Activated CD8-positive, alpha-beta memory T cell treated with anti-CD3 and anti-CD28 coated beads for 48 hours (primary cell): ENCODE data around the gene MGAT4B.
"Not testable (repeated sequence)": the region's sequence is repeated elsewhere in the genome, so short reads cannot be mapped to it uniquely, and the experiment has no call there.

Experiments used
- DNase-seq, 3 experiments: peaks; one replicate each; pipeline ENCODE4 v3.0.0-alpha.2; 2020; ENCODE audit warnings: low read depth in 2 of 3, low spot score in 2 of 3

The MGAT4B gene

DNA sequence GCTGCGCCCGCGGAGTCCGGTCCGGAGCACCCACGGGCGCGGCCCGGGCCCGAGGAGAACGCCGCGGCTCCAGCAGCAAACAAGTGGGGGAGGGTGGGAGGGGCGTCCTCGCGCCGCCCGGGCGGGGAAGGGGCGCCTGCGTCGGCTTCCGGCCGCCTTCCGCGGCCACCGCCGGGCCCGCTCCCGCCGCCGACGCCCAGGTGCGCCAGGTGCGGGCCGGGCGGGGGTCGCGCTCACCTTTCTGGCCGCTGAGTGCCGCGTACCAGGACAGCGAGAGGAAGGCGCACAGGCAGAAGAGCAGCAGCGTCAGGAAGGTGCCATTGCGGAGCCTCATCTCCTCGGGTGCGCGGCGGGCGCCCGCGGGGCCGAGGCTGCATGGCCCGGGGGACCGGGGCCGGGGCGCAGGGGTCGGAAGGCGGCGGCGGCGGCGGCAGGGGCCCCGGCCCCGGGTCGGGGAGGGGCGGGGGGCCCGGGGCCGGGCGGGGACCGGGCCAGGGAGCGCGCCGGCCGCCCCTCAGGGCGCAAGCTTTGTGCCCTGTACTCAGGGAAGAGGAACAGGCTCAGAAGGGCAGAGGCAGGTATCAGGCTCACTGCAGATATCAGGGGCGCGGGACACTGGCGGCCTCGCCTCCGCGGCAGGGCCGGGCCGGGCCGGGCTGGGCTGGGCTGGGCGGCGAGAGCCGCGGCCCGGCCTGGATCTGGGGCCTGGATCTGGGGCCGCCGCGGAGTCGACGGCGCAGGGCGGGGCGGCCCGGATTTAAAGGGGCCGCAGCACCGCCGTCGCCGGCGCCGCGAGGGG lies at the start of gene MGAT4B:
MGAT4B (minus strand) TSS at position 617 of the 799 bp plus-strand sequence; CDS start at position 334, 283 bp downstream.
- DNase-seq: no peak

DNA sequence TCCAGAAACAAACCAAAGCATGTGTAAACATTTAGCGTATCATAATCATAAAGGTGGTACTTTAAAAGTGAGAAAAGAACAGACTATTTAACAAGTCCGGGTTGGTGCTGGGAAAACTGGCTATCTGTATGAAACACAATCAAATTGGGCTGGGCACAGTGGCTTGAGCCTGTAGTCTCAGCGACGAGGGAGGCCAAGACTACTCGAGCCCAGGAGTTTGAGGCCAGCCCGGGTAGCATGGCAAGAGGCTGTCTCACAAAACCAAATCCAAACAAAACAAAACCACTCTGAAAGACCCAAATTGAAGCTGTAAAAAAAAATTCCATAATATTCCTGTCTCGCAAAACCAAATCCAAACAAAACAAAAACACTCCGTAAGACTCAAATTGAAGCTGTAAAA lies 47.7 kb upstream of the MGAT4B start:
- no peak for DNase-seq

DNA sequence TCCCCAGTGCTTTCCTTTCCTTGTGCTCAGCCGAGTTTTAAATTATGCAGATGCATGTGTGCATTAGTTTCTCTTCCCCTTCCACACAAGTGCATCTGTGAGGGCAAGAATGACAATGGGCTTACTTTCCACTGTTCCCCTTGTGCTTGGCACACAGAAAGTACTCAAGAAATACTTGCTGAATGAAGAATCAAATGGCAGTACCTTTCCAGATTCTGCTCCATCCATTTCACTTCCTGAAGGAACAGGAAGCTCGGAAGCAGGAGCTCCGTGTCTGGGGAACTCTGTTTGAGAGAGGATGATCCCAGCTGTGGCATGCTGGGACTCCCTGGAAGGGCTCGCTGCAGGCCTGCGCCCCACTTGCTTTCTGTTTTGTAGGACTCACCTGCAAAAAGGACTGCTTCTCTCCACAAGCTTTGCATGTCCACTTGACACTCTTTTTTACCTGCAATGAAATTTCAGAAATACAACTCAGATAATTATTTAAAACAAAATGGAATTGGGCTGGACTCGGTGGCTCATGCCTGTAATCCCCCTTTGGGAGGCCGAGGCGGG lies 46.4 kb upstream of the MGAT4B start:
- DNase-seq: no peak

DNA sequence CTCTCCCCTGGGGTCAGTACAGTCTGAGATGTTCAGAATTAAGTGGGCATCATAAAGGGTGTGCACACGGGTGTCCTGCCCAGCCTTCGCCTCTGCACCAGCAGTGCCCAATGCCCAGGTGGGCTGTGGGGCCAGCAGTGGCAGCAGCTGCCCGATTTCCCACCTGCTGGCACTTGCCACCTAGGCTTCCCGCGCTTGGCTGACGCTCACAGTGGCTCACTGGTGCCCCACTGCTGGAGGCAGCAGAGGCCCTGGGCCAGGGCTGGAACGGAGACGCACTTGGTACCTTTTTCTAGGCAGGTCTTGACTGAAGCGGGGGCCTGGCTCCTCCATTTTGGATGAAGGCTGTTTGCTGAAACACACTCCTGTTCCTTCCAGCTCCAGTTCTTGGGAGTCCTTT lies 35.0 kb upstream of the MGAT4B start:
- no peak for DNase-seq

DNA sequence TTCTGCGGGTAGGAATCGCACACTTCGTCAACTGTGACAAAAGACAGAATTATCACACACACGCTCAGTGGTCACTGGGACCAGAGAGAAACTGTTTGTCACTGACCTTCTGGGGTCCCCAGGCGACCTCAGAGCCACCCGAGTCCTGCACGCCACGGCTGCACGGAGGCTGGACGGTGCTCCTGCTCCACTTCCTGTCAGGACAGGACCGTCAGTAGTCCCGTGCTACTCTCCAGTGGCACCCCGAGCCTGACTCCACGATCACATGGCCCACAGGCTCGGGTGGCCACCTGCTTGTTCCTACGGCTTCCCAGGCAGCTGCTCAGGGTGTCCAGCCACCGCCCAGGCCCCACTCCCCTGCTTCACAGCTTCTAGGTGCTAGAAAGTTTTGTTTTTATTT lies 34.1 kb upstream of the MGAT4B start:
- no peak for DNase-seq

DNA sequence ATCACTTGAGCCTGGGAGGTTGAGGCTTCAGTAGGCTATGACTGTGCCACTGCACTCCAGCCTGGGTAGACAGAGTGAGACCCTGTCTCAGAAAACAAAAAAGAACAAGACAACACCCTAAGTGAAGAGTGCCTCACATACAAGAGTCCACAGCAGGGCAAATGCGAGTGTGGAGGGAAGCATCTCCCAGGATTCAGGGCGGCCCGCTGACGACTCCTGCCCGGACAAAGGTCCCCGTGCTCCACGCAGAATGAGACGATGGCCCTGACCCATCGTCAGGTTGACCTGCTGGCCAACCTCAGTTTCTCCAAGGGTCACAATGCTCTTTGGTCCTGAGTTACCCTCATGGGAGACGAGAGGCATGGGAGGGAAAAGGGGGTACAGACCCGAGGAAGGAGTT lies 33.7 kb upstream of the MGAT4B start:
- no peak for DNase-seq

DNA sequence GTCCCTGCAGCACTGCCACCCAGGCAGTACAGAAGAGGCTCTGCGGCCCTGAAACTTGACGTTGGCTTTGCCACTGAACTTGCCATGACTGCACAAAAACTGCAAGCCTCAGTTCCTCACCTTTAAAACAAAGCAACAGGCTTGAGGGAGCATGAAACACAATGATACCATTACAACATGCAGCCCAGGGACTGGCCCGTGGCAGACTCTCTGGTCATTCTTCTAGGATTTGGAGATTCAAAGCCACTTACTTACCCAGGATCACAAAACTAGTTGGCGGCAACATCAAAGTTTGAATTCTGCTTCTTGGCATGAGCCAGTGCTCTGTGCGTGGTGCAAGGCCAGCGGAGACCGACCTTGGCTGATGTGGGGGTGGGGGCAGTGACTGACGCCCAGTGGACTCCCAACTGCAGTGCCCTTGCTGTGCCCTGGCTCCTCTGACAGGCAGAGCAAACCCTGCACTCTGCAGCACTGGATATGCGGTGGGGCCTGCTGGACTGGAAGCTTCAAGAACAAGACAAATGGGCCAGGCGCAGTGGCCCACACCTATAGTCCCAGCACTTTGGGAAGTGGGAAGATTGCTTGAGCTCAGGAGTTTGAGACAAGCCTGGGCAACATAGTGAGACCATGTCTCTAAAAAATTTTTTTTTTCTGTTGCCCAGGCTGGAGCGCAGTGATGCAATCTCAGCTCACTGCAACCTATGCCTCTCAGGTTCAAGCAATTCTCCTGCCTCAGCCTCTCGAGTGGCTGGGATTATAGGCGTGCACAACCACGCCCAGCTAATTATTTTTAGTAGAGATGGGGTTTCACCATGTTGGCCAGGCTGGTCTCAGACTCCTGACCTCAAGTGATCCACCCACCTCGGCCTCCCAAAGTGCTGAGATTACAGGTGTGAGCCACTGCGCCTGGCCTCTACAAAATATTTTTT lies 32.9 kb upstream of the MGAT4B start:
- DNase-seq: no peak

DNA sequence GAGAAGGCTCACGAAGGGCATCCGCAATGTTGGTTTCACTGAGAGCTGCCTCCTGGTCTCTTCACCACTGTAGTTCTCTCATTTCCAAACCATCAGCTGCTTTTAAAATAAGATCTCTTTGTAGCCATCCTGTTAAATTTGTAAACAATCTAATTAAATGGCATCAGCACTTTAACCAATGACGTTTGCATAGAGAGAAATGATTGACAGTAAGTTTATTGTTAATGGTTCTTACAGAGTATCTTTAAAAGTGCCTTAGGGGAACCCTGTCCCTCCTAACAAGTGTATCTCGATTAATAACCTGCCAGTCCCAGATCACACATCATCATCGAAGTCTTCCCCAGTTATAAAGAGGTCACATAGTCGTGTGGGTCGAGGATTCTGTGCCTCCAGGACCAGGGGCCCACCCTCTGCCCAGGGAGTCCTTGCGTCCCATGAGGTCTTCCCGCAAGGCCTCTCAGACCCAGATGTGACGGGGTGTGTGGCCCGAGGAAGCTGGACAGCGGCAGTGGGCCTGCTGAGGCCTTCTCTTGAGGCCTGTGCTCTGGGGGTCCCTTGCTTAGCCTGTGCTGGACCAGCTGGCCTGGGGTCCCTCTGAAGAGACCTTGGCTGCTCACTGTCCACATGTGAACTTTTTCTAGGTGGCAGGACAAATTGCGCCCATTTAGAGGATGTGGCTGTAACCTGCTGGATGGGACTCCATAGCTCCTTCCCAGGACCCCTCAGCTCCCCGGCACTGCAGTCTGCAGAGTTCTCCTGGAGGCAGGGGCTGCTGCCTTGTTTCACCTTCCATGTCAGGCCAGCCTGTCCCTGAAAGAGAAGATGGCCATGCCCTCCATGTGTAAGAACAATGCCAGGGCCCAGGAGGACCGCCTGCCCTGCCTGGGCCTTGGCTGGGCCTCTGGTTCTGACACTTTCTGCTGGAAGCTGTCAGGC lies 30.7 kb upstream of the MGAT4B start:
- no peak for DNase-seq

DNA sequence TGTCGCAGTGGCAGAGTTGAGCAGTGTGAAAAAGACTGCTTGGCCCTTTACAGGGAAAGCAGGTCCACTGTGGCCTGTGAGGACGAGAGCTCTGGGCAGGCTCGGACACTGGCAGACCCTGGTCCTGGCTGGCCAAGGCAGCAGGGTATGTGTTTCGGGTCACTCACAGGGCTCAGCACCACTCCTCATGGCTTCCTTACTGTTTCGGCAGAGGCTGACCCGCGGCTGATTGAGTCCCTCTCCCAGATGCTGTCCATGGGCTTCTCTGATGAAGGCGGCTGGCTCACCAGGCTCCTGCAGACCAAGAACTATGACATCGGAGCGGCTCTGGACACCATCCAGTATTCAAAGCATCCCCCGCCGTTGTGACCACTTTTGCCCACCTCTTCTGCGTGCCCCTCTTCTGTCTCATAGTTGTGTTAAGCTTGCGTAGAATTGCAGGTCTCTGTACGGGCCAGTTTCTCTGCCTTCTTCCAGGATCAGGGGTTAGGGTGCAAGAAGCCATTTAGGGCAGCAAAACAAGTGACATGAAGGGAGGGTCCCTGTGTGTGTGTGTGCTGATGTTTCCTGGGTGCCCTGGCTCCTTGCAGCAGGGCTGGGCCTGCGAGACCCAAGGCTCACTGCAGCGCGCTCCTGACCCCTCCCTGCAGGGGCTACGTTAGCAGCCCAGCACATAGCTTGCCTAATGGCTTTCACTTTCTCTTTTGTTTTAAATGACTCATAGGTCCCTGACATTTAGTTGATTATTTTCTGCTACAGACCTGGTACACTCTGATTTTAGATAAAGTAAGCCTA lies 29.8 kb upstream of the MGAT4B start:
- DNase-seq: no peak

DNA sequence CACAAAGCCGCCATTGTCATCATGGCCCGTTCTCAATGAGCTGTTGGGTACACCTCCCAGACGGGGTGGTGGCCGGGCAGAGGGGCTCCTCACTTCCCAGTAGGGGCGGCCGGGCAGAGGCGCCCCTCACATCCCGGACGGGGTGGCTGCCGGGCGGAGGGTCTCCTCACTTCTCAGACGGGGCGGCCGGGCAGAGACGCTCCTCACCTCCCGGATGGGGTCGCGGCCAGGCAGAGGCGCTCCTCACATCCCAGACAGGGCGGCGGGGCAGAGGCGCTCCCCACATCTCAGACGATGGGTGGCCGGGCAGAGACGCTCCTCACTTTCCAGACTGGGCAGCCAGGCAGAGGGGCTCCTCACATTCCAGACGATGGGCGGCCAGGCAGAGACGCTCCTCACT lies 28.2 kb upstream of the MGAT4B start:
- DNase-seq: not testable (repeated sequence)

DNA sequence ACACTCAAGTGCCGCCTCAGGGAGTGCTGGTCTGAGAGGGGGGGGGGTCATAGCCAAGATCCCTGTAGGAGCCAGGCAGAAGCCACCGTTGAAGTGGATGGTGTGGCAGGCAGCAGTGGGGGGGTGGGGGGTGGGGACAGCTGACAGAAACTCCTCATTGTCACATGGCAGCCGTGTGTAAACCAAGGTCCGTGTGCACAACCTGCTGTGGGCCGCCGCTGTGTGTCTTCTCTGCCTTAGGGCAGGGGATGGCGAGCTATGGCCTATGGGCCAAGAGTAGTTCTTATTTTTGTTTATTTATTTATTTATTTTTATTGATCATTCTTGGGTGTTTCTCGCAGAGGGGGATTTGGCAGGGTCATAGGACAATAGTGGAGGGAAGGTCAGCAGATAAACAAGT lies 27.5 kb upstream of the MGAT4B start:
- no peak for DNase-seq

DNA sequence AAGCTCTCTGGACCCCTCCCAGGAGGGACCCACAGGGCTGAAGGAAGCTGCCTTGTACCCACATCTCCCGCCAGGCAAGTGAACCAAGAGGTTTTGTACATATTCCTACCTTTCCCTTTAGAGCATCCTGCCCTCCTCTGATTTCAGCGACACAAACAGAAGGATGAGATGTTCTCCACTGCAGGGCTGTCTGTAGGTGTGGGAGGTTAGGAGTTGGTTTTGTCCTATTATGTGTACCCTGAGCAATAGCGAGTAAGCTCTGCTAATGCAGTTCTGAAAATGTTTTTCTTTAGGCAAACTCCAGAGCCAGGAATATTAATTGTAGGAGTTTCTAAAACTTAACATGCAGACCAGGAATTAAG lies 27.0 kb upstream of the MGAT4B start:
- no peak for DNase-seq

DNA sequence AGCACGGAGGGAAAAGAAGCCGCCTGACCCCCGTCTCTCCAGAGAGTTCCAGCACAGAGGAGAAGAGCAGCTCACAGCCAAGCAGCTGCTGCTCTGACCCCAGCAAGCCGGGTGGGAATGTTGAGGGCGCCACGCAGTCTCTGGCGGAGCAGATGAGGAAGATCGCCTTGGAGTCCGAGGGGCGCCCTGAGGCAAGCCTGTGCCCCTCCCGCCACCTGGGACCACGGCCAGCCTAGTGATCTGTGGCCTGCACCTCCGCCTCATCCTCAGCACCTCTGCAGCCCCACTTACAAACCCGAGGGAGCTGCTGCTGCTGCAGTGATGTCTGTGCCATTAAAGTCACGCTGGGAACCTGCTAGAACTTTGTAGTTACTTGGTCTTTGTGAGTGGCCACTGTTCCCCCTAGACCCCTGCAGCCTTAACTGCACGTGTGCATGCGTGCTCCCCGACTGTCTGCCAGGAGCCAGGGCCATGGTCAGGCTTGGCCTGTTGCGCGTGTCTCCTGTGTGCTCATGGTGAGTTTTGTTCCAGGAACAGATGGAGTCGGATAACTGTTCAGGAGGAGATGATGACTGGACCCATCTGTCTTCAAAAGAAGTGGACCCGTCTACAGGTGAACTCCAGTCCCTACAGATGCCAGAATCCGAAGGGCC lies 26.5 kb upstream of the MGAT4B start:
- DNase-seq: no peak

DNA sequence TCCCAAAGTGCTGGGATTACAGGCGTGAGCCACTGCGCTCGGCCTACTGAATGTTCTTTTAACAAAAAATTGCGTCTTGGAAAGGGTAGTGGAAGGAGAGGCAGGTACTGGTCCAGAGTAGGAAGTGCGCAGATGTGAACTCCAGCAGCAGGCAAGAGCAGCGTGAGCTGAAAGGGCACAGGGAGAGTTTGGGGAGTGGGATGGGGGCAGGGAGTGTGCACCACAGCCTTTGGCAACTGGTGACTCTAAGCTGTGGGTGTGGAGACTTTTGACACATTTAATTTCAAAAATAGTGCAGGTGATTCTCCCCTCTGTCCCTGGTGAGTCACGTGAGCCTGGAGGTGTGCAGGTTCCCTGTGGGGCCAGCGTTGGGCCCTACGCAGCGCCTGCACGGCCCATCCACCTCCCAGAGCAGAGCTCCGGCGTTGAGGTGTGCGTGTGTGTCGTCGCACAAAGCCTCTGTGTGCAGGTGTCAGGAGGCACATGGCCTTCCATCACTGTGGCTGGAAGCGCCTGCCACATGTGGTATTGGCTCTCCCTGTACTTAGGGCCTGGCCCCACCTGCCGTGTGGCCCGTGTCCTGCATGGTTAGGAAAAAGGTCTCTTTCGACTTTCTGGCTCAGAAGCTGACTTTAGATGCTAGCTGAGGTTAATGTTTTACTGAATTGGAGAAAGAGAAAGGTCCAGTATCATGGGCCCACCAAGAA lies 25.5 kb upstream of the MGAT4B start:
- DNase-seq: no peak

DNA sequence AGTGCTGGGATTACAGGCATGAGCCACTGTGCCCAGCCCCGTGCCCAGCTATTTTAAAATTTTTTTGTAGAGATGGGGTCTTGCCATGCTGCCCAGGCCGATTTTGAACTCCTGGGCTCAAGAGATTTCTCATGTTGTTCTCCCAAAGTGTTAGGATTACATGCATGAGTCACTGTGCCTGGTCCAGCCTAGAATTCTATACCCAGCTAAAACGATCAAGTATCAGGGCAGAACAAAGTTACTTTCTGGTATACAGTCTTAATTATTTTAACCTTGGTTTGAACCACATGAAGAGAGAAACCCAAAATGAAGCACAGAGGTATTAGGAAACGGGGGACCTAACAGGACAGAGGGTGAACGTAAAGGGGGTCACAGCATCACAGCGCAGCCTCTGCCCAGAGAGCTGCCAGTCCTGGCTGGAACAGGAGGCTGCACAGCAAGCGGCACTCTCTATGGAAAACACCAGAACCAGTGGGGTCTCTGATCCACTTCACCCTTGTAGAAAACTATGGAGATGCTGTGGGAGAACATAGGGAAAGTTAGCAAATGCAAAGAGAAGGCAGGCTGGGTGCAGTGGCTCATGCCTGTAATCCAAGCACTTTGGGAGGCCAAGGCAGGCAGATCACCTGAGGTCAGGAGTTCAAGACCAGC lies 24.3 kb upstream of the MGAT4B start:
- no peak for DNase-seq

DNA sequence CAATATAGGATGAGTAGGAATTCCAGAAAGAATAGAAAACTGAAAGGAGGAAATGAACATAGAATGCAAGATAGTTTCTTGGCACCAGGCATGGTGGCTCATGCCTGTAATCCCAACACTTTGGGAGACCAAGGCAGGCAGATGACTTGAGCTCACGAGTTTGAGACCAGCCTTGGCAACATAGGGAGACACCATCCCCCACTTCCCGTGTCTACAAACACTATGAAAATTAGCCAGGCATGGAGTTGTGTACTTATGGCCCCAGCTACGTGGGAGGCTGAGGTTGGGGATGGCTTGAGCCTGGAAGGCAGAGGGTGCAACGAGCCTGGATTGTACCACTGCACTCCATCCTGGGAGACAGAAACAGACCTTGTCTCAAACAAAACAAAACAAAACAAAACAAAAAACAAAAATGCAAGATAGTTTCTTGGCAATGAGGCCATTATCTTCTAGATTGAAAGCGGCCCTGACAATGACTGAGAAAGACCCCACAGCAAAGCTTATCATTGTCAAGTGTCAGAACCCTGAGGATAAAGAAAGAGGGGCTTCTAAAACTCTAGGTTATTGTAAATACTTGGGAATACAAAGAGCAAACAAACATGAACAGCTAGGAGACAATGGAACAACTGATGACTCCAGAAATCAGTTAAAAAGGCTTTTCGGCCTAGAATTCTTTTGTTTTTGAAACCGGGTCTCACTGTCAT lies 23.2 kb upstream of the MGAT4B start:
- DNase-seq: no peak

DNA sequence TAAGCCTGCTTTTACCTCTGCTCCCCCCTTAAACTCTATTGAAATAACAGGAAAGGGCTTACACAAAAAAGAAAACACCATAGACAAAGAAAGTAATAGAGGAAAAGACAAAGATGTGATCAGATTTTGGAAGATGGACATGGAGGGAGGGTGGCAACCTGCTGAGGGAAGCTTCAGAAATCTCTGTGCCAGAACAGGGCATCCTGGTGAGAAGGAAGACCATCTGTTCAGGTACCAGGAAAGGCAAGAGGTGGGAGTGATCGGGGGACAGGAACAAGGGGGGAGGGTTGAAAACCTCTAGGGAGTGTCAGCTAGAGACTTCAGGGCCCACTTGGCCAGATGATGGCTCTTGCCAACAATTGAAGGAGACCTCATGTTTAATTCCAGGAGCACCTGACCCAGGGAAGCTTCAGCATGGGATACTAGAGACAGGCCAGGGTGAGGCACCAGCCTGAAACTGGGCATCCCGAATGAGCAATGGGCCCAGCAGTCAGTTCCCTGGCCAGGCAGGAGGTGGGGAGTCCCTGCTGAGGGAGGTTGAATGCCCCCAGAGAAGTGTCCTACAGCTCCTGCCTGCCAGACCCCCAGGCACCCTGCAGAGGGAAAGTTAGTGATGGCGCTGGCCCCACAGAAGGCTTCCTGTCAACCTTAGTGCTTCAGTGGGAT lies 22.2 kb upstream of the MGAT4B start:
- DNase-seq: no peak
